GM12878 (cell line): ENCODE measurements around the gene LTB4R. TPM values are rescaled to one million over a fixed set of nuclear protein-coding genes. Genes with fewer than 3 reads are reported as not detected.

Experiments used
- ATAC-seq: fragments of 200-7000 bp; cut with Tn5 transposase; 3 replicates; pipeline ENCODE4 v1.9.1; 2020; ENCODE audit warnings: mild to moderate bottlenecking, moderate library complexity
- BruUV-seq: library from RNA; stranded (reverse); fragments of 400-500 nt; replicated peaks from 2 replicates; lab custom pipeline; 2021; lab: Mats Ljungman, UMichigan
- CTCF ChIA-PET: fragments of 300-600 bp; sonication (Branson Sonifier 250); formaldehyde crosslinking; extraction: SDS; loops from one replicate; lab custom pipeline; 2021; ENCODE audit warnings: inconsistent platforms; lab: Yijun Ruan, JAX
- POLR2A ChIA-PET: fragments of 350-600 bp; formaldehyde crosslinking; extraction: SDS; loops from one replicate; lab custom pipeline; 2021; ENCODE audit warnings: inconsistent platforms; lab: Charles Lee
- RAD21 ChIA-PET: fragments of 300-600 bp; sonication (Branson Sonifier 250); formaldehyde crosslinking; loops from one replicate; lab custom pipeline; 2023; ENCODE audit warnings: antibody characterized with exemption; ENCODE audit not compliant: unreplicated experiment; lab: Charles Lee
- SMC1A ChIA-PET: fragments of 300-600 bp; sonication (Branson Sonifier 250); formaldehyde crosslinking; loops from one replicate; lab custom pipeline; 2023; ENCODE audit not compliant: unreplicated experiment, uncharacterized antibody; lab: Charles Lee
- DNase-seq: peaks from one replicate; pipeline ENCODE4 v3.0.0-alpha.2; 2011; ENCODE audit warnings: low read depth, low spot score
- FAIRE-seq: peaks from 3 replicates; lab custom pipeline; 2011; peaks lifted over from hg19 to GRCh38; lab: Jason Lieb, UNC
- H2AFZ ChIP-seq: 2 replicates; pipeline ENCODE4 v1.6.0; 2011; ENCODE audit warnings: low read depth, low read length, control low read depth; ENCODE audit not compliant: control insufficient read depth
- H3K27ac ChIP-seq: 2 replicates; pipeline ENCODE4 v1.5.1; 2011; ENCODE audit warnings: control low read depth; ENCODE audit not compliant: control insufficient read depth, insufficient read depth
- H3K27me3 ChIP-seq, 2 experiments: replicated peaks in 1 of 2; 2 replicates each; pipeline versions ENCODE4 v1.6.0 to v1.6.1; 2011; ENCODE audit warnings: low read length in 1 of 2; ENCODE audit not compliant: control insufficient read depth in 2 of 2, insufficient read depth in 2 of 2
- H3K36me3 ChIP-seq, 2 experiments: 2 replicates each; pipeline ENCODE4 v1.5.1; 2011; ENCODE audit warnings: low read length in 1 of 2; ENCODE audit not compliant: control insufficient read depth in 2 of 2, insufficient read depth in 2 of 2
- H3K4me1 ChIP-seq: 2 replicates; pipeline ENCODE4 v1.6.1; 2011; ENCODE audit warnings: mild to moderate bottlenecking, low read length, moderate library complexity, mixed read lengths; ENCODE audit not compliant: control insufficient read depth, insufficient read depth
- H3K4me2 ChIP-seq: 2 replicates; pipeline ENCODE4 v1.6.0; 2011; ENCODE audit warnings: control low read depth; ENCODE audit not compliant: control insufficient read depth, insufficient read depth
- H3K4me3 ChIP-seq: fragments of 200-600 bp; sonication (generic); 2 replicates; pipeline ENCODE4 v1.5.1; 2016
- H3K79me2 ChIP-seq: 2 replicates; pipeline ENCODE4 v1.6.0; 2011; ENCODE audit warnings: low read length; ENCODE audit not compliant: control insufficient read depth, insufficient read depth
- H3K9ac ChIP-seq: 2 replicates; pipeline ENCODE4 v1.8.0; 2011; ENCODE audit warnings: low read length, control low read depth, mixed read lengths; ENCODE audit not compliant: control insufficient read depth, insufficient read depth
- H3K9me3 ChIP-seq: replicated peaks from 3 replicates; pipeline ENCODE4 v1.5.1; 2011; ENCODE audit warnings: mild to moderate bottlenecking, low read length; ENCODE audit not compliant: control insufficient read depth, insufficient read depth
- H4K20me1 ChIP-seq: 2 replicates; pipeline ENCODE4 v1.6.0; 2011; ENCODE audit not compliant: control insufficient read depth, insufficient read depth
- ASH2L ChIP-seq: fragments of 300-600, 200-600 bp; sonication (generic); IDR thresholded peaks from 2 replicates; pipeline ENCODE4 v1.6.1; 2017; ENCODE audit warnings: low read depth, mild to moderate bottlenecking, borderline replicate concordance
- FOS ChIP-seq: IDR thresholded peaks from 3 replicates; pipeline ENCODE4 v1.6.1; 2011; ENCODE audit warnings: borderline replicate concordance; ENCODE audit not compliant: insufficient read length; ENCODE audit errors: extremely low read depth
- GABPA ChIP-seq: IDR thresholded peaks from 2 replicates; pipeline ENCODE4 v1.6.1; 2014; ENCODE audit warnings: antibody characterized with exemption, low read depth, mild to moderate bottlenecking, inconsistent platforms
- IKZF1 ChIP-seq: fragments of 450-650 bp; conservative IDR thresholded peaks from 2 replicates; pipeline ENCODE4 v1.6.1; 2017; ENCODE audit warnings: antibody characterized with exemption, mild to moderate bottlenecking
- LARP7 ChIP-seq: fragments of 450-650 bp; IDR thresholded peaks from 2 replicates; pipeline ENCODE4 v1.6.1; 2017; ENCODE audit warnings: mild to moderate bottlenecking
- MLLT1 ChIP-seq: fragments of 450-650 bp; IDR thresholded peaks from 2 replicates; pipeline ENCODE4 v1.6.1; 2016; ENCODE audit warnings: mild to moderate bottlenecking
- NR2C1 ChIP-seq: fragments of 450-650 bp; IDR thresholded peaks from 2 replicates; pipeline ENCODE4 v1.6.1; 2017; ENCODE audit warnings: antibody characterized with exemption, mild to moderate bottlenecking, moderate library complexity
- PKNOX1 ChIP-seq: fragments of 450-650 bp; IDR thresholded peaks from 2 replicates; pipeline ENCODE4 v1.6.1; 2016; ENCODE audit warnings: mild to moderate bottlenecking
- PML ChIP-seq: IDR thresholded peaks from 2 replicates; pipeline ENCODE4 v1.6.1; 2012; ENCODE audit warnings: low read length, inconsistent platforms
- RBBP5 ChIP-seq: fragments of 200-600 bp; sonication (generic); conservative IDR thresholded peaks from 2 replicates; pipeline ENCODE4 v1.6.1; 2016
- SRF ChIP-seq, 2 experiments: IDR thresholded peaks; 2 replicates each; pipeline ENCODE4 v1.6.1; 2011; ENCODE audit warnings: low read depth in 2 of 2, low read length in 2 of 2, mild to moderate bottlenecking in 1 of 2, moderate library complexity in 1 of 2
- SUPT20H ChIP-seq: IDR thresholded peaks from 2 replicates; pipeline ENCODE4 v1.6.1; 2011; ENCODE audit warnings: low read depth, mild to moderate bottlenecking, low read length, moderate library complexity, borderline replicate concordance; ENCODE audit not compliant: control insufficient read depth
- TCF3 ChIP-seq: IDR thresholded peaks from 2 replicates; pipeline ENCODE4 v1.6.1; 2012; ENCODE audit warnings: low read depth, mild to moderate bottlenecking, low read length, borderline replicate concordance; ENCODE audit not compliant: insufficient read depth
- ZNF274 ChIP-seq: IDR thresholded peaks from one replicate; pipeline ENCODE4 v1.8.0; 2011; ENCODE audit not compliant: insufficient read length, insufficient read depth
- WGBS: methylation state at CpG from one replicate; pipeline ENCODE4 v1.1.6; 2016; ENCODE audit warnings: low lambda C conversion rate; ENCODE audit not compliant: insufficient replicate concordance, insufficient coverage; ENCODE audit errors: missing lambda C conversion rate; 5-methylcytosine and 5-hydroxymethylcytosine counted together
- in situ Hi-C: fragments of 300-500 bp; cut with MboI; formaldehyde crosslinking; loops from 9 replicates; pipeline ENCODE4 v1.14.3; 2018; ENCODE audit warnings: mixed read lengths
- intact Hi-C: fragments of 100-400 bp; cut with micrococcal nuclease; formaldehyde crosslinking; loops from one replicate; pipeline ENCODE4 v1.14.2; 2022; ENCODE audit not compliant: unreplicated experiment
- polyA plus RNA-seq, 11 experiments: library from polyadenylated mRNA; depleted of rRNA in 4 of 11; unstranded in 6 of 11; stranded (reverse) in 5 of 11; fragments of >200 nt; fragmentation: Nextera tagmentation in 4 of 11; fragmentation: Illumina TruSeq in 1 of 11; extraction: Ambion mirVana in 4 of 11; extraction: Trizol in 1 of 11; gene quantifications; 1 replicate in 1 of 11; 2 replicates in 10 of 11; pipeline versions ENCODE4 v1.2.1 to v1.2.3, GENCODE V29; 2011 to 2016; ENCODE audit warnings: inconsistent platforms in 2 of 11, missing spikeins in 2 of 11, low read depth in 1 of 11
- total RNA-seq, 4 experiments: library from RNA; depleted of rRNA in 3 of 4; stranded (reverse); fragments of >200 nt in 3 of 4; fragmentation: Illumina TruSeq in 1 of 4; extraction: Trizol in 1 of 4; gene quantifications; 2 replicates each; pipeline versions ENCODE4 v1.2.1 to v1.2.3, GENCODE V29; 2013 to 2021

Gene LTB4R
- total and polyA plus RNA-seq, 10 of the 15 experiments (the other 5 are each of a cell fraction or from before 2014, with no cell fraction given): 1.2 to 14.0 (median 4.0) TPM

GRCh38 chr14:24266344-24267244 is 44.7 kb upstream of the LTB4R start:
- ChIA-PET CTCF (no interaction called here), SMC1A (interaction anchor here (2.8 kb wide), 1 partner anchor 20 kb away, joined by 14 read pairs; no protein-coding TSS in a partner anchor), POLR2A (interaction anchor here (10.9 kb wide), 1 partner anchor 22 kb away, joined by 171 read pairs; the partner anchor contains the start of gene TINF2), RAD21 (interaction anchor here (2.0 kb wide), 1 partner anchor 24 kb away, joined by 8 read pairs; the partner anchor contains the start of gene TINF2)
- no peak overlapping the region for H3K27ac ChIP-seq
- H3K4me2 ChIP-seq: no peak overlapping the region
- H3K9ac ChIP-seq: no peak overlapping the region
- H4K20me1 ChIP-seq: no peaks in the 10 kb centered on the region
- in situ Hi-C loops: no loop called here
- H3K4me1 ChIP-seq: peaks cover 3% of the 10 kb centered on the region; the same call in 1 of the 2 replicates
- H3K27me3 ChIP-seq: no peaks in the 10 kb centered on the region
- intact Hi-C loops: no loop called here
- H3K4me3 ChIP-seq: no peak overlapping the region
- H3K79me2 ChIP-seq: peaks cover 9% of the 10 kb centered on the region
- no TSS peak for BruUV-seq
- DNase-seq (no peak), ATAC-seq (no peak)
- no peaks in the 10 kb centered on the region for H3K9me3 ChIP-seq
- 87% methylated on average over 18 of the region's 18 CpGs for WGBS
- H3K36me3 ChIP-seq: peaks cover 3 to 18% of the 10 kb centered on the region in 2 experiments; a peak in 3 of 4 replicates
- no peak for TF ChIP-seq GABPA
- TF ChIP-seq ZNF274: no peak
- no peak for TF ChIP-seq TCF3
- no peak for TF ChIP-seq IKZF1
- no peak for TF ChIP-seq LARP7
- TF ChIP-seq MLLT1: no peak
- no peak for TF ChIP-seq PKNOX1
- TF ChIP-seq NR2C1: no peak
- TF ChIP-seq SUPT20H: no peak
- TF ChIP-seq FOS: no peak
- no peak for TF ChIP-seq PML
- no peak for TF ChIP-seq ASH2L
- no peak for TF ChIP-seq RBBP5
- no peak for TF ChIP-seq SRF (IDR thresholded peaks at IDR 0.05; ENCODE audit: low read depth in 2 of 2, low read length in 2 of 2)
- TF ChIP-seq, all 136 proteins: peak for 0
- no peak for FAIRE-seq
- no peak overlapping the region for H2AFZ ChIP-seq
